Adrenal gland (tissue), 12 donors: ENCODE data around the gene VAPA. TPM values are rescaled to one million over a fixed set of nuclear protein-coding genes. Genes with fewer than 3 reads are reported as not detected.
A peak's percentile ranks its signal among the peaks of the same experiment; 100 is the strongest.

Experiments
- DNase-seq, 7 donors: peaks; one replicate each; pipeline ENCODE4 v3.0.0-alpha.2; 2019 to 2020
- H3K27ac ChIP-seq, 5 donors: fragments of 200-600 bp; sonication (generic) in 4 of 5; 1 replicate in 3 of 5; 2 replicates in 2 of 5; pipeline versions ENCODE4 v1.5.1 to v1.8.0; 2016 to 2020; ENCODE audit warnings: mild to moderate bottlenecking in 1 of 5
- H3K27me3 ChIP-seq: fragments of 200-600 bp; 2 replicates; pipeline ENCODE4 v1.8.0; 2021
- H3K36me3 ChIP-seq, 2 donors: fragments of 200-600 bp; replicated peaks in 1 of 2; 1 replicate in 1 of 2; 2 replicates in 1 of 2; pipeline versions ENCODE4 v1.5.1 to v1.8.0; 2018 to 2022
- H3K4me1 ChIP-seq, 2 donors: fragments of 200-600 bp; replicated peaks in 1 of 2; 1 replicate in 1 of 2; 2 replicates in 1 of 2; pipeline versions ENCODE4 v1.5.1 to v1.8.0; 2018 to 2021
- H3K4me3 ChIP-seq, 4 donors: fragments of 200-600 bp; sonication (generic) in 3 of 4; one replicate each; pipeline ENCODE4 v1.5.1; 2016 to 2018
- H3K9me3 ChIP-seq, 3 donors: fragments of 200-600 bp; sonication (generic) in 1 of 3; replicated peaks in 1 of 3; 1 replicate in 2 of 3; 2 replicates in 1 of 3; pipeline versions ENCODE4 v1.5.1 to v1.8.0; 2016 to 2021
- POLR2A ChIP-seq, 2 donors: fragments of 450-650 bp; IDR thresholded peaks; one replicate each; pipeline ENCODE4 v1.6.1; 2017; ENCODE audit warnings: antibody characterized with exemption in 2 of 2, mild to moderate bottlenecking in 2 of 2, moderate library complexity in 1 of 2
- WGBS, 4 donors: extraction: QIAGEN DNeasy Blood & Tissue Kit in 2 of 4; methylation state at CpG; one replicate each; pipeline versions ENCODE4 v1.1.5 to v1.1.7; 2013 to 2017; 5-methylcytosine and 5-hydroxymethylcytosine counted together
- intact Hi-C, 2 donors: fragments of 100-400 bp; cut with DNase I; formaldehyde crosslinking; loops; one replicate each; pipeline versions ENCODE4 v1.14.1 to v1.15.0; 2022 to 2023
- polyA plus RNA-seq, 3 donors: library from polyadenylated mRNA; stranded (reverse); fragments of 200-250 nt in 2 of 3; fragments of 350-450 nt in 1 of 3; fragmentation: Illumina TruSeq in 1 of 3; extraction: RNeasy Lipid Tissue Mini Kit (QIAGEN cat#74804) in 1 of 3; gene quantifications; one replicate each; pipeline ENCODE4 v1.2.3, GENCODE V29; 2013 to 2014
- total RNA-seq, 9 donors: library from RNA; depleted of rRNA in 4 of 9; stranded (reverse); fragments of >200 nt in 4 of 9; fragments of 120-200 nt in 1 of 9; fragmentation: NEBNext Ultra II Directional in 1 of 9; extraction: Animal tissue kit (Norgen Biotek cat#: 25700) in 1 of 9; gene quantifications; one replicate each; pipeline versions ENCODE4 v1.1.0 to v1.2.4, GENCODE V29; 2013 to 2023
- TF ChIP-seq, protein P1 (sequence below), 6 experiments: fragments of 450-650 bp in 4 of 6; fragments of 200-600 bp in 2 of 6; sonication (generic) in 1 of 6; IDR thresholded peaks; 1 replicate in 5 of 6; 2 replicates in 1 of 6; pipeline versions ENCODE4 v1.5.1 to v1.8.0; 2016 to 2021; ENCODE audit warnings: antibody characterized with exemption in 6 of 6, mild to moderate bottlenecking in 2 of 6, moderate library complexity in 1 of 6
- donor health status: healthy with polysubstance abuse.
- donor health status: Bipolar disorder and iron deficiency.
- donor health status: DM: yes; HTN: yes; CAD: no.
- donor health status: DM: no; HTN: no; CAD: no.
- donor health status: DM: no; HTN: no; CAD: no.
- donor health status: DM: yes; HTN: yes; CAD: no.

The VAPA gene
- total and polyA plus RNA-seq, 12 donors: 71.3 to 900 (median 436) TPM

DNA sequence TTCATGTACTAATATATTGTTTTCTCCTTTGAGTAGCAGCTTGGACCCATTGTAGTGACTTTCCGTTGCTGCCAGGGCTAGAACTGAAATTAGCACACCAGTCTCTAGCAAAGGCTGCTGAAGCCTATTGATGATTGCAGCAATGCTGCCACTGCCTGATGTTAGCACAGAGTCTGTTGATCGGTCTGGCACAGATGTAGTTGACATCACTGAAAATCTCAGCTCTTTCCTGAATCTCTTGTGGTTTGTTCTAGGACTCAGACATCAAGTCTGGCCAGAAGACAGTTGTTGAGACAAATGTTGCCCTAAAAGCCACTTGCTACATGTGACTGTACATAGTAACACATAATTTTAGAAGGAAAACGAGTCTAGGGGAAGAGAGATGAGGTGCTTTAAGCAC lies 47.2 kb downstream of the VAPA start:
- no peak overlapping the region for H3K27ac ChIP-seq

DNA sequence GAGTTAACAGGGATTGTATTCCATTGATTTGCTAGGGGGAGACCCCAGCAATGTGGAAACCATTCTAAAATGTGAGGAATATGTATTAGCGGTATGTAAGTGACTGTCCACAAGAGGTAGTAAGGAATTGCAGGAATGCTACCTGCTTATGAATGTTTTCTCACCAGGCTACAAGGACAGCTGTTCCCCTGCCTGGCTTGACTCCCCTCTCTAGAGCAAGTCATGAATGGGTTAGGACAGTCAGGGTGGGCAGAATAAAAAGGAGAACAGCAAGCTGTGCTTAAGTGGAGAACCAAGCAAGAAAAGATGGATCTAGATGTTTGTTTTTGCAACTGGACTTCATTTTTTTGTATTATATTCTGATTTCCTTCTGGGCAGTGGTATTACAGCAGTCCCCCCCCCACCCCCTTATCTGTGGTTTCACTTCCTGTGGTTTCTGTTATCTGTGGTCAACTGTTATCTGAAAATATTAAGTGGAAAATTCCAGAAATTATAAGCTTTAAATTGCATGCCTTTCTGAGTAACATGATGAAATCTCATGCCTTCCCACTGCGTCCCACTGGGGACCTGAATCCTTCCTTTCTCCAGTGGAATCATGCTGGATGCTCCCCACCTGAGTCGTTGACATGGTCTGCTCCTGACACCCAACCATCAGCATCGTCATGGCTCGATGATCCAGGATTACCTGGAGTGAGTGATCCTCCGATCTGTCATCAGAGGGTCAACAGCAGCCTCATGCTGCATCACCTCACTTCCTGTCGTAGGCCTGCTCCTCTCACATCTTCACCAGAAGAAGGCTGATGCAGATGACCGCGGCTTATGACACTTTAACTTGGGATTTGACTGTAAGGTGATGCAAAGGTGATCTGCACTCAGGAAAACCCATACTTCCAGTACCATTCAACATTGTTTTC lies 52.2 kb downstream of the VAPA start:
- Histone ChIP-seq H3K4me1 (peaks cover 0 to 8% of the 10 kb centered on the region in 2 donors), H3K4me3 (no peak overlapping the region), H3K9me3 (no peaks in the 10 kb centered on the region), H3K27me3 (no peaks in the 10 kb centered on the region), H3K27ac (no peak overlapping the region), H3K36me3 (no peaks in the 10 kb centered on the region)
- DNase-seq: peak in 1 of 7 donors; percentile 29
- TF ChIP-seq, protein P1, sequence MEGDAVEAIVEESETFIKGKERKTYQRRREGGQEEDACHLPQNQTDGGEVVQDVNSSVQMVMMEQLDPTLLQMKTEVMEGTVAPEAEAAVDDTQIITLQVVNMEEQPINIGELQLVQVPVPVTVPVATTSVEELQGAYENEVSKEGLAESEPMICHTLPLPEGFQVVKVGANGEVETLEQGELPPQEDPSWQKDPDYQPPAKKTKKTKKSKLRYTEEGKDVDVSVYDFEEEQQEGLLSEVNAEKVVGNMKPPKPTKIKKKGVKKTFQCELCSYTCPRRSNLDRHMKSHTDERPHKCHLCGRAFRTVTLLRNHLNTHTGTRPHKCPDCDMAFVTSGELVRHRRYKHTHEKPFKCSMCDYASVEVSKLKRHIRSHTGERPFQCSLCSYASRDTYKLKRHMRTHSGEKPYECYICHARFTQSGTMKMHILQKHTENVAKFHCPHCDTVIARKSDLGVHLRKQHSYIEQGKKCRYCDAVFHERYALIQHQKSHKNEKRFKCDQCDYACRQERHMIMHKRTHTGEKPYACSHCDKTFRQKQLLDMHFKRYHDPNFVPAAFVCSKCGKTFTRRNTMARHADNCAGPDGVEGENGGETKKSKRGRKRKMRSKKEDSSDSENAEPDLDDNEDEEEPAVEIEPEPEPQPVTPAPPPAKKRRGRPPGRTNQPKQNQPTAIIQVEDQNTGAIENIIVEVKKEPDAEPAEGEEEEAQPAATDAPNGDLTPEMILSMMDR (IDR thresholded peaks at IDR 0.05): no peak
- no peak for TF ChIP-seq POLR2A (IDR thresholded peaks at IDR 0.05)
- WGBS, 4 donors: 80 to 89% (median 85%) methylated on average over 8 to 9 of the region's 9 CpGs
- intact Hi-C loops: no loop called here

More for the DNA sequence above, 47.2 kb downstream of the VAPA start:
- peak in 1 of 7 donors; percentile 30 for DNase-seq
- intact Hi-C loops: no loop called here
- no peaks in the 10 kb centered on the region for H3K9me3 ChIP-seq
- 25 to 39% (median 33%) methylated on average over 3 of the region's 3 CpGs for WGBS, 4 donors
- no peak overlapping the region for H3K4me3 ChIP-seq
- H3K4me1 ChIP-seq: peaks cover 0 to 14% of the 10 kb centered on the region in 2 donors
- no peaks in the 10 kb centered on the region for H3K27me3 ChIP-seq
- H3K36me3 ChIP-seq: no peaks in the 10 kb centered on the region
- TF ChIP-seq, protein P1 (IDR thresholded peaks at IDR 0.05): no peak
- no peak for TF ChIP-seq POLR2A (IDR thresholded peaks at IDR 0.05)

DNA sequence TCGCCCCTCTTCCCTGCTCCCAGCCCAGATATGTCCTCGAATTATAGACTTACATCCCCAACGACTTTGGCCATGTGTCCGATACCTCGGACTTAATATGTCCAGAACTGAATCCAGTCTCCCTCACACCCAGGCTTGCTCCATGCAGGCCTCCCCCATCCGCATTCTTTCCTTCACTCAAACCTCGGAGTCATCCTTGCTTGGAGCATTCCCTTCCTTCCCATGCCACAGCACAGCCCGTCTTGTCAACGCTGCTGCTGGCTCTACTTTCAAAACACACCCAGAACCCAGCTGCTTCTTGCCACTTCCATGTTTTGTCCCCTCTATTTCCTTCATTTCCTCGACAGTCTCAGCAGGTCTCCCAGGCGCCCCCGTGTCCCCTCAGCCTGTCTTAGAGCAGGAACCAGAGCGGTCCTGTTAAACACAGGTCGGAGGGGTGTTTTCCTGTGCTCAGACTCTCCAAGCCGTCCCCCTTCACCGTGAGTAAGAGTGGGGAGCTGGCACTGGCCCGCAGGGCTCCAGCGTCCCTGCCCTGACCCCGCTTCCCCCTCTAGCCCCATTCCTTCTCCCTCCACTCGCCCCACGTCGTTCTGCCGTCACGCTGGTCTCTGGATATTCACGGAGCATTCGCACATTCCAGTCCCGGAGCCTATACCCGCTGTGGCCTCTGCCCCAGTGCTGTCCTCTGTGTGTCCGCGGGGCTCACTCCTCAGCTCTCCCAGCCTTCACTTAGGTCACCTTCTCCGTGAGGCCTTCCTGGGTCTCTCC lies 54.4 kb downstream of the VAPA start:
- TF ChIP-seq, protein P1 (IDR thresholded peaks at IDR 0.05): no peak
- no peak for TF ChIP-seq POLR2A (IDR thresholded peaks at IDR 0.05)
- no peak overlapping the region for H3K4me3 ChIP-seq
- intact Hi-C loops: no loop called here
- H3K9me3 ChIP-seq: no peaks in the 10 kb centered on the region
- H3K36me3 ChIP-seq: no peaks in the 10 kb centered on the region
- no peak for DNase-seq
- no peaks in the 10 kb centered on the region for H3K27me3 ChIP-seq
- H3K4me1 ChIP-seq: peaks cover 0 to 7% of the 10 kb centered on the region in 2 donors
- 58 to 78% (median 61%) methylated on average over 31 of the region's 31 CpGs for WGBS, 4 donors
- H3K27ac ChIP-seq: no peak overlapping the region

DNA sequence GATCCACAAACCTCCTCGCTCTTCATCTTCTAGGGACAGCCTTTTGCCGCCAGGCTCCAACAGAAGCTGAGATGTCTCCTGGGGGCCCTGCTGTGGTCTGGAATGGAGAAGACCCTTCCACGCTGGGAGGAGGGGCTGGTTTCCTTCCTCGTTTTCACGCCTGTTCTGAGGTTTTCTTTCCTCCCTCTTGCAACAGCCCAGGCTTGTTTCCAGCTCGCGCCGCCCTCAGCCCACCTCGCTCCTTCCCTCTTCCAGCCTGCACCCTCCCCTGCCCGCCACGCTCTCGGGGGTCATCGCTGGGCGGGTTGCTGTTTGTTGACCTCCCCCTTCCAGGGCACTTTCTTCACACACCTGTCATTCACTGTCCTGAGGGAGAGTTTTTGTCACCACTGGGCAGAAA lies 55.4 kb downstream of the VAPA start:
- H3K4me1 ChIP-seq: peaks cover 0 to 7% of the 10 kb centered on the region in 2 donors
- 72 to 88% (median 74%) methylated on average over 14 of the region's 14 CpGs for WGBS, 4 donors
- no peaks in the 10 kb centered on the region for H3K27me3 ChIP-seq
- no peaks in the 10 kb centered on the region for H3K9me3 ChIP-seq
- H3K4me3 ChIP-seq: no peak overlapping the region
- intact Hi-C loops: no loop called here
- no peaks in the 10 kb centered on the region for H3K36me3 ChIP-seq
- no peak for TF ChIP-seq POLR2A (IDR thresholded peaks at IDR 0.05)
- TF ChIP-seq, protein P1 (IDR thresholded peaks at IDR 0.05): no peak
- no peak overlapping the region for H3K27ac ChIP-seq
- DNase-seq: no peak
